Small intestine (tissue), 7 donors: ENCODE measurements around the gene CDT1. TPM values are rescaled to one million over a fixed set of nuclear protein-coding genes. Genes with fewer than 3 reads are reported as not detected.

Experiments used
- DNase-seq, 2 donors: peaks; one replicate each; pipeline versions ENCODE4 v3.0.0 to v3.0.0-alpha.2; 2013
- FAIRE-seq: peaks from 2 replicates; lab custom pipeline; 2012; peaks lifted over from hg19 to GRCh38; lab: Jason Lieb, UNC
- H3K27ac ChIP-seq, 3 donors: one replicate each; pipeline ENCODE4 v1.5.1; 2013; ENCODE audit warnings: low read length in 2 of 3, mild to moderate bottlenecking in 2 of 3, control low read depth in 1 of 3, inconsistent platforms in 1 of 3, low read depth in 1 of 3, moderate library complexity in 1 of 3
- H3K27me3 ChIP-seq, 3 donors: one replicate each; pipeline ENCODE4 v1.6.1; 2013; ENCODE audit warnings: low read length in 3 of 3, inconsistent platforms in 1 of 3; ENCODE audit not compliant: control insufficient read depth in 3 of 3, insufficient read depth in 3 of 3
- H3K36me3 ChIP-seq, 3 donors: one replicate each; pipeline ENCODE4 v1.6.1; 2013; ENCODE audit warnings: low read length in 3 of 3, inconsistent platforms in 1 of 3, low read depth in 1 of 3, mild to moderate bottlenecking in 1 of 3, moderate library complexity in 1 of 3; ENCODE audit not compliant: control insufficient read depth in 3 of 3, insufficient read depth in 2 of 3
- H3K4me1 ChIP-seq, 3 donors: one replicate each; pipeline ENCODE4 v1.6.1; 2013; ENCODE audit warnings: low read length in 2 of 3, inconsistent platforms in 1 of 3, low read depth in 1 of 3, mild to moderate bottlenecking in 1 of 3, moderate library complexity in 1 of 3; ENCODE audit not compliant: control insufficient read depth in 3 of 3, insufficient read depth in 2 of 3
- H3K4me3 ChIP-seq, 3 donors: one replicate each; pipeline ENCODE4 v1.5.1; 2013; ENCODE audit warnings: low read length in 3 of 3, control low read depth in 1 of 3, inconsistent platforms in 1 of 3, low read depth in 1 of 3, mild to moderate bottlenecking in 1 of 3, moderate library complexity in 1 of 3
- H3K9me3 ChIP-seq, 2 donors: one replicate each; pipeline ENCODE4 v1.6.1; 2013; ENCODE audit warnings: low read depth in 1 of 2, low read length in 1 of 2; ENCODE audit not compliant: control insufficient read depth in 2 of 2, insufficient read depth in 1 of 2
- WGBS, 3 donors: extraction: QIAGEN DNeasy Blood & Tissue Kit; methylation state at CpG; one replicate each; pipeline ENCODE4 v1.1.7; 2013; 5-methylcytosine and 5-hydroxymethylcytosine counted together
- polyA plus RNA-seq, 4 donors: library from polyadenylated mRNA; stranded (reverse) in 3 of 4; unstranded in 1 of 4; fragments of 200-250 nt in 3 of 4; fragments of 120-200 nt in 1 of 4; gene quantifications; one replicate each; pipeline versions ENCODE4 v1.2.1 to v1.2.3, GENCODE V29; 2013
- donor health status: healthy with polysubstance abuse.
- donor health status: control.
- donor health status: control.
- donor health status: Bipolar disorder and iron deficiency.
- donor health status: healthy.

Gene CDT1
- polyA plus RNA-seq, 4 donors = 1.1 to 16.7 (median 9.0) TPM

DNA sequence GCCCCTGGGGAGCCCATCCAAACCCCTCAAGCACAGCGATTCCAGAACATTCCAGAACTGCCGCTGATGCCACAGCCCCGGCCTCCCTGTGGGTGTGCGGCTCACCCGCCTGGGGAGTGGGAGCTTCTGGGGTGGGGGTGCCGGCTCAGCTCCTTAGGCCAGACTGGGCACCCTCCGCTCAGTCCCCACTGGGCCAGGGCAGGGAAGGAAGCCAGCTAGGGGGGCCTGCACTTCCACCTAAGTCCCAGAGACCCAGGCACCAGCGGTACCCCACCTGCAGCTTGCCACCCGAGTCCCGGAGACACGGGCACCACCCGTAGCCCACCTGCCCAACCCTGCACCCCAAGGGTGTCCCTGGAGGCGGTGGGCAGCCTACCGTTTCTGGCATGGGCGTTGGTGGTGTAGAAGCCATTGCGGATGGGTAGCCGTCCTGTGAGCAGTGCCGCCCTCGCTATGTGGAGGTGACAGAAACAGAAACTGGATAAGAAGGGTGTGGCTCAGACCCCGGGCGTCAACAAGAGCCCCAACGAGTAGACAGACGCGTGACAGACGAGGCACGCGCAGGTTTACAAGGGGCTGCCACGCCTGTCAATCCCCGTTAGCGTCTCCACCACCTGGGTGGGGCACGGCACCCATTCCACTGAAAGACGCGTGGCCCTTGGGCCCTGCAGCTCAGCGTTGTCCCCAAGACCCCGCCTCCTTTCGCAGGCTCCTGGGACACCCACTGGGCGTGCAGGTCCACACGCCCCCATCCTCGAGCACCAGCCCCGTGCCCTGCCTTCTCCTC lies 38.1 kb downstream of the CDT1 start:
- Histone ChIP-seq H3K27ac (no peak overlapping the region), H3K4me1 (no peaks in the 10 kb centered on the region), H3K4me3 (no peak overlapping the region), H3K27me3 (no peaks in the 10 kb centered on the region), H3K36me3 (peaks cover 3 to 67% (median 5%) of the 10 kb centered on the region in 3 donors), H3K9me3 (no peaks in the 10 kb centered on the region)
- no peak for FAIRE-seq
- WGBS, 3 donors = 82 to 89% (median 87%) methylated on average over 39 to 40 of the region's 40 CpGs
- no peak for DNase-seq

DNA sequence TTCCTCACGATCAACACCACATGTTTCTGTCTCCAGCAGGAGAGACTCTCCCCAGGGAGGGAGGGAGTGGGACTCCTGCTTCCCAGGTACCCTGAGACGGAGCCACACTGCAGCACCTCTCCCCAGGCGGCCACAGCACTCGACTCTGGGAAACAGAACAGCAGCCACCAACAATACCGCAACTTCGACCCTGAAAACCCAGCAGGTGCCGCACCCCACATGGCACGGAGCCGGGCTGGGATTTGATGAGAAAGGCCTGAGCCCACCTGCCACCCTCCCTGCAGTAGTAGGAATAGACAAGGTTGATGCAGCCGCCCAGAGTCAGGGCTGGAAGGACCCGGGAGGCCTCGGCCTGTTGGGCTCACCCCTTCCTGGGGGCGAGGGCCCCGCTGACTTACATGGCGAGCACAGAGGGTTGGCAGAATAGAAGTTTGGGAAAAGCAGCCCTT lies 38.7 kb downstream of the CDT1 start:
- peaks cover 3 to 66% (median 5%) of the 10 kb centered on the region in 3 donors for H3K36me3 ChIP-seq

DNA sequence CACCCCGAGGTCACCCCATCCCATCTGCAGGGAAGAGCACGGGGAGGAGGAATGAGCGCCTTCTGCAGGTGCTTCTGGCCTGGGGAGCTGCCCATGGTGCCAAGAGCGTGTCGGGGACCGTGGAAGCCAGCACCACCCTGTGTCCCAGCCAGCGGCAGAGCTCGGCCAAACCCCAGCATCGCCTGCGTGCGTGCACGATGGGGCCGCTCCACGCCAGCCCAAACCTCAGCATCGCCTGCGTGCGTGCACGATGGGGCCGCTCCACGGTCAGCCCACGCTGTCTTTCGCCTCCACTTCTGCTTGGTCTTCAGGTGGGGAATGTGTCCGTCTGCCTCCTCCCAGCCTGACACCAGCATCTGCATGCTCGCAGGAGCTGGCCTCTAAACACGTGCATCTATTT lies 39.2 kb downstream of the CDT1 start:
- FAIRE-seq = no peak
- WGBS, 3 donors = 94 to 96% (median 96%) methylated on average over 25 of the region's 25 CpGs

More for the DNA sequence above, 38.7 kb downstream of the CDT1 start:
- H3K27ac ChIP-seq = no peak overlapping the region
- H3K9me3 ChIP-seq = no peaks in the 10 kb centered on the region
- H3K4me1 ChIP-seq = no peaks in the 10 kb centered on the region
- no peaks in the 10 kb centered on the region for H3K27me3 ChIP-seq
- H3K4me3 ChIP-seq = no peak overlapping the region
- no peak for DNase-seq
- FAIRE-seq = no peak
- WGBS, 3 donors = 84 to 96% (median 89%) methylated on average over 15 of the region's 15 CpGs

DNA sequence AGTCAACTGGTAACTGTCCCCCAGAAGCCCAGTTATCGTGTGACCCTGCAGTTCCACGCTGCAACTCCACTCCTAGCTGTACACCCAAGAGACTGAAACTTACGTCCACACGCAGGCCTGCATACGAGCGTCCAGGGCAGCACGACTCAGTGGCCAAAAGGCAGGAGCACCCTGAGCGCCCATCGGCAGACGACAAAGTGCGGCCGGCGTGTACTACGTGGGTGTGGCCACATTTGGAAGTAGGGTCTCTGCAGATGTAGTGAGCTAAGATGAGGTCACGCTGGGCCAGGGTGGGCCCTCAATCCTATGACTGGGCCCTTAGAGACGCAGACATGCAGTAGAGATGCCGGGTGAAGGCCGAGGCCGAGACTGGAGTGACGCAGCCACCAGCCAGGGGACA lies 39.7 kb downstream of the CDT1 start:
- WGBS, 3 donors = 90 to 94% (median 94%) methylated on average over 20 of the region's 20 CpGs

More for the DNA sequence above, 39.2 kb downstream of the CDT1 start:
- Histone ChIP-seq H3K27ac (no peak overlapping the region), H3K4me1 (no peaks in the 10 kb centered on the region), H3K4me3 (no peak overlapping the region), H3K27me3 (no peaks in the 10 kb centered on the region), H3K9me3 (no peaks in the 10 kb centered on the region), H3K36me3 (peaks cover 3 to 66% (median 5%) of the 10 kb centered on the region in 3 donors)
- no peak for DNase-seq

DNA sequence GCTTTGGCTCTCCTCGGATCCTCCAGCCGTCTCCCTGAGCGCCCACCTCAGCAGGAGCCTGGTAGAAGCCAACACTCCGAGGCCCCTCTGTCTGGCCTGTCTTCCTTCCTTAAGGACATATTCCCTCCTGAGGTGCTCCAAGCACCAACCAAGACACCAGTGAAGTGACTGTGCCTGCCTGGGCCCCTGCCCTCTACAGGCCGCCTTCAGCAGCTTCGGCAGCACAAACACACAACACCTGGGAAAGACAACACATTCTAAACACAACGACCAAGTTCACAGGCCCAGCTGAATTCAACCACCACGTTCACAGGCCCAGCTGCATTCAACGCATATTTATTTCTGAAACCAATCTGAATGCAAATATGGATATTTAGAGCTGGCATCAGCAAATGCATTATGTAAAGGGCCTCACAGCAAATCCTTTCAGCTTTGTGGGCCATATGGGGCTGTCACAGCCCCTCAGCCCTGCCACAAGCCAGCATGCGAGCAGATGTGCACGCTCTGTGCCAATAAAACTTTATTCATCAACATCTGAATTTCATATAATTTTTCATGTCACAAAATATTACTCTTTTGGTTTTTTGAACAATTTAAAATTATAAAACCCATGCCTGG lies 40.9 kb downstream of the CDT1 start:
- no peak for FAIRE-seq
- Histone ChIP-seq H3K27ac (no peak overlapping the region), H3K4me1 (no peaks in the 10 kb centered on the region), H3K27me3 (no peaks in the 10 kb centered on the region), H3K4me3 (no peak overlapping the region), H3K36me3 (peaks cover 0 to 55% (median 3%) of the 10 kb centered on the region in 3 donors), H3K9me3 (no peaks in the 10 kb centered on the region)
- no peak for DNase-seq
- 73 to 84% (median 83%) methylated on average over 11 of the region's 11 CpGs for WGBS, 3 donors

More for the DNA sequence above, 39.7 kb downstream of the CDT1 start:
- FAIRE-seq (no peak), DNase-seq (no peak)
- Histone ChIP-seq H3K36me3 (peaks cover 3 to 65% (median 3%) of the 10 kb centered on the region in 3 donors), H3K4me1 (no peaks in the 10 kb centered on the region), H3K4me3 (no peak overlapping the region), H3K27me3 (no peaks in the 10 kb centered on the region), H3K27ac (no peak overlapping the region), H3K9me3 (no peaks in the 10 kb centered on the region)

DNA sequence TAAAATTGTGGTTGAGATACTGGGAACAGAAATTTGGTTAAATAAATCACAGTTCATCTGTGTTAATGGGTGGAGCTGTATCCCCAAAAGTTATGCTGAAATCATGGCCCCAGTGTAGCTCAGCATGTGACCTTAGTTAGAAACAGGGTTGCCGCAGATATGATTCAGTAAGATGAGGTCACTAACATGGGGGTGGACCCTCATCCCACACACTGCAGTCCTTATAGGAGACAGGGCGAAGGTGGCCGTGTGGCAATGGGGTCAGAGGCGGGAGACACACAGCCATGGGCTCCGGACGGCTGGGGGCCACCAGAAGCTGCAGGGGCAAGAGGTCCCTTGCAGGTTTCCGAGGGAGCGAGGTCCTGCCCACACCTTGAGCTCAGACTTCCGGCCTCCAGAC lies 42.5 kb downstream of the CDT1 start:
- no peaks in the 10 kb centered on the region for H3K4me1 ChIP-seq
- H3K27ac ChIP-seq = no peak overlapping the region
- no peak overlapping the region for H3K4me3 ChIP-seq
- DNase-seq (no peak), FAIRE-seq (no peak)
- WGBS, 3 donors = 97 to 98% (median 98%) methylated on average over 8 to 9 of the region's 9 CpGs
- no peaks in the 10 kb centered on the region for H3K9me3 ChIP-seq
- H3K27me3 ChIP-seq = no peaks in the 10 kb centered on the region
- peaks cover 3 to 51% (median 7%) of the 10 kb centered on the region in 3 donors for H3K36me3 ChIP-seq

DNA sequence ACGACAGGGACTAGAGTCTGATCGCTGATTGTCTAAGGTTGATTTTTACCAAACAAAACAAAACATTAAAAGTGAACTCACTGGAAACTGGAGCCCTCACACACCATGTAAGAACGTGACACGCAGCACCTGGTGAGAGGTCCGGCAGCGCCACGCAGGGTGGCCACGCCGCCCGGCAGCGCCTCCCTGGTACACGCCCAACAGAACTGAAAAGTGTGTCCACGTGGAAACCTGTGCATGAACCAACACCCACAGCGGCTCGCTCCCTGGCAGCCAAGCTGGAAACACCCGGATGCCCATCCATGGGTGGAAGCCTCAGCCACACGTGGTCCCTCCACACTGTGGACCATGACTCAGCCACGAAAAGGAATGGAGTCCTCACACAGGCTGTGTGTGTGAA lies 44.1 kb downstream of the CDT1 start:
- peaks cover 0 to 4% of the 10 kb centered on the region in 2 donors for H3K9me3 ChIP-seq
- no peaks in the 10 kb centered on the region for H3K4me1 ChIP-seq
- no peak overlapping the region for H3K27ac ChIP-seq
- DNase-seq (no peak), FAIRE-seq (no peak)
- WGBS, 3 donors = 90 to 94% (median 93%) methylated on average over 18 of the region's 18 CpGs
- H3K4me3 ChIP-seq = no peak overlapping the region
- H3K27me3 ChIP-seq = no peaks in the 10 kb centered on the region
- H3K36me3 ChIP-seq = peaks cover 0 to 42% (median 7%) of the 10 kb centered on the region in 3 donors

DNA sequence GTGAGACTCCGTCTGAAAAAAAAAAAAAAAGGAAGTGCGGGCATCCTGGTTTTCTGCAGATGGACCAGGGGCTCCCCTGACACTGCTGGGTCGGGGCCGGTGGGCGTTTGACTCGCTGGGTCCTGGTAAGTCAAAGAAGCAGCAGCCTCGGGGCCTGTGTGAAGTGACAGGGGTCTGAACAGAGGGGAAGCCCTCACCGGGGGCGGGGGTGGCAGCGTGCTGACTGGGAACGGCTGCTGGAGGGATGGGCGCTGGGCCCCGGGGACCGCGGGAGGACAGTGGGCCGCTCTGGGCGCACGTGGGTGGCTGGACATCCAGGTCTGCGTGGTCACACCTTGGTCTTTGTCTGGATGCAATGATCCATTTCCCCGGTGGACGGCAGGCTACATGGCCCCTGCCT lies 45.0 kb downstream of the CDT1 start:
- peaks cover 0 to 4% of the 10 kb centered on the region in 2 donors for H3K9me3 ChIP-seq
- peaks cover 0 to 35% (median 7%) of the 10 kb centered on the region in 3 donors for H3K36me3 ChIP-seq
- H3K4me3 ChIP-seq = no peak overlapping the region
- H3K27ac ChIP-seq = no peak overlapping the region
- 92 to 95% (median 92%) methylated on average over 20 to 21 of the region's 21 CpGs for WGBS, 3 donors
- DNase-seq (no peak), FAIRE-seq (no peak)
- H3K27me3 ChIP-seq = no peaks in the 10 kb centered on the region
- no peaks in the 10 kb centered on the region for H3K4me1 ChIP-seq
